ENCODE results near the gene SRSF12. TPM values are rescaled to one million over a fixed set of nuclear protein-coding genes. Genes with fewer than 3 reads are reported as not detected.

Gene SRSF12
- total and polyA plus RNA-seq, 7 donors: 0.36 to 3.6 (median 1.1) TPM; not detected in 2

DNA sequence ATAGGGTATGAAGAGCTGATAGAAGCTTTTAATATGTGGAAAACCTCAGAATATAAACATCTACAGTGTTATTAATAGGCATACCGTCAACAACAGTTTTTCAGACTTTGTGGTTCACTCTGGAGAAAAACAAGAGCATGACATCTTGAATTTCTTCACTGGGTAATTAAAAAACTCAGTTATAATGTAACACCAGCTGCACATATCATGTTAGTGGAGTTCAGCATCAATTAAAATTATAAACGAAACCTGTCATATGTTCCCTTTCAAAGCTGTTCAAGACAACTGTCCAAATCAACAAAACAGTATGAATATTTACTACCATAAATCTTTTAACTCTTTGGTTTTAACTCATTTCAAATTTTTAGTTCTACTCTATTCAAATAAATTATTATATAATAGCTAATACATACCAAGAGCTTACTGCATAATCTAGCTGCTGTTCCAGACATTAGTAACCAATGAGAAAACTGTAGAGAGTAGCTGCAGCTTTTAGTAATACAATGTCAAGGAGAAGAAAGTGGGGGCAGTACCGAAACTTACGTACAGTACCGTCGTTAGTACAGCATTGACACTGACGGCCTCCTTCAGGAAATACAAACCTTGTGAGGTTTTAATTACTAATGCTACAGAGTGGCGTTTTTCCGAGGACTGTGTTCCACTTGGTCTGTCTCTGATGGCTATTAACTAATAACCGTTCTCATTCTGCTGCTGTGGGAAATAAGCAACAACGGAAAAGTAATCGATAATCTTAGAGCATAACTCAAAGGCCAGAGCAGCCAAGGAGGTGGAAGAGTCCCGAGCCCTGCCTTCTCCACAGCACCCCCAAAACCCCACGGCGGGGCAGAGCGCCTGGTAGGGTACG is 27.5 kb upstream of the SRSF12 start:
- Histone ChIP-seq H3K27me3 (no peaks in the 10 kb centered on the region), H3K9me3 (no peaks in the 10 kb centered on the region), H3K36me3 (no peaks in the 10 kb centered on the region), H3K4me3 (peak overlapping the region; percentile 75 to 91 (median 82)), H3K4me1 (peaks cover 0 to 44% (median 37%) of the 10 kb centered on the region in 4 donors), H3K27ac (peak overlapping the region; percentile 92 to 95 (median 93))
- intact Hi-C loops (cut with DNase I): loop anchor here (5.0 kb wide), 2 partner anchors 108 to 123 kb away; no protein-coding TSS in a partner anchor
- DNase-seq: no peak
- TF ChIP-seq, protein P1, sequence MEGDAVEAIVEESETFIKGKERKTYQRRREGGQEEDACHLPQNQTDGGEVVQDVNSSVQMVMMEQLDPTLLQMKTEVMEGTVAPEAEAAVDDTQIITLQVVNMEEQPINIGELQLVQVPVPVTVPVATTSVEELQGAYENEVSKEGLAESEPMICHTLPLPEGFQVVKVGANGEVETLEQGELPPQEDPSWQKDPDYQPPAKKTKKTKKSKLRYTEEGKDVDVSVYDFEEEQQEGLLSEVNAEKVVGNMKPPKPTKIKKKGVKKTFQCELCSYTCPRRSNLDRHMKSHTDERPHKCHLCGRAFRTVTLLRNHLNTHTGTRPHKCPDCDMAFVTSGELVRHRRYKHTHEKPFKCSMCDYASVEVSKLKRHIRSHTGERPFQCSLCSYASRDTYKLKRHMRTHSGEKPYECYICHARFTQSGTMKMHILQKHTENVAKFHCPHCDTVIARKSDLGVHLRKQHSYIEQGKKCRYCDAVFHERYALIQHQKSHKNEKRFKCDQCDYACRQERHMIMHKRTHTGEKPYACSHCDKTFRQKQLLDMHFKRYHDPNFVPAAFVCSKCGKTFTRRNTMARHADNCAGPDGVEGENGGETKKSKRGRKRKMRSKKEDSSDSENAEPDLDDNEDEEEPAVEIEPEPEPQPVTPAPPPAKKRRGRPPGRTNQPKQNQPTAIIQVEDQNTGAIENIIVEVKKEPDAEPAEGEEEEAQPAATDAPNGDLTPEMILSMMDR (IDR thresholded peaks at IDR 0.05): no peak
- no peak for TF ChIP-seq EP300 (IDR thresholded peaks at IDR 0.05)
- TF ChIP-seq POLR2AphosphoS5 (IDR thresholded peaks at IDR 0.05): no peak
- no peak for TF ChIP-seq POLR2A (IDR thresholded peaks at IDR 0.05)
- WGBS, 2 donors: 4 to 5% methylated on average over 17 of the region's 17 CpGs

DNA sequence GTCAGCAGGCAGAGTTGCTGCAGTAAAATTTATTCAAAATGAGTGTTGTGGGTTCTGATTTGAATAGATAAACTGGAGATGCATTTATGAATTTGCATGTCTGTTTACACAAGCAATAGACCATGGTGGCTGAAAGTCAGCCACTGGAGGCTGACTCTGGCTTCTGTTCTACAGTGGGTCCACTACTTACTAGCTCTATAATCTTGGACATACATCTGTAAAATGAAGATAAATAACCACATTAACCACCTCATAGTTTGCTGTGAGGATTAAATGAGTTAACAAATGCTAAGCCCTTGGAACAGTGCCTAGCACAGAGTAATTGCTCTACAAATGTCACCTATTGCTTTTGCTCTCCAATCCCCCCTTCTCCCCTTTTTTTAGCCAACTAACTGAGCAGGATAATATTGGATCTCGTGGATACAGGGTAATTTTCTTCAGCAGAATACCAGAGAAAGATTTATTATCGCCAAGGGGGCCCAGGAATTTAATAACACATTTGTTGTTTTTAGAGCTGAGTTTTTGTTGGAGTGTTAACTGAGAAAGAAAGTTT is 26.6 kb upstream of the SRSF12 start:
- H3K27me3 ChIP-seq: no peaks in the 10 kb centered on the region
- H3K4me3 ChIP-seq: no peak overlapping the region
- intact Hi-C loops (cut with DNase I): no loop called here
- H3K4me1 ChIP-seq: peaks cover 0 to 53% (median 45%) of the 10 kb centered on the region in 4 donors
- H3K27ac ChIP-seq: peak overlapping the region; percentile 7 to 95 (median 93)
- no peaks in the 10 kb centered on the region for H3K36me3 ChIP-seq
- TF ChIP-seq EP300 (IDR thresholded peaks at IDR 0.05): no peak
- TF ChIP-seq, protein P1 (IDR thresholded peaks at IDR 0.05): no peak
- no peak for TF ChIP-seq POLR2AphosphoS5 (IDR thresholded peaks at IDR 0.05)
- no peak for TF ChIP-seq POLR2A (IDR thresholded peaks at IDR 0.05)
- WGBS, 2 donors: 68 to 75% methylated on average over 2 of the region's 2 CpGs
- no peak for DNase-seq
- H3K9me3 ChIP-seq: no peaks in the 10 kb centered on the region

DNA sequence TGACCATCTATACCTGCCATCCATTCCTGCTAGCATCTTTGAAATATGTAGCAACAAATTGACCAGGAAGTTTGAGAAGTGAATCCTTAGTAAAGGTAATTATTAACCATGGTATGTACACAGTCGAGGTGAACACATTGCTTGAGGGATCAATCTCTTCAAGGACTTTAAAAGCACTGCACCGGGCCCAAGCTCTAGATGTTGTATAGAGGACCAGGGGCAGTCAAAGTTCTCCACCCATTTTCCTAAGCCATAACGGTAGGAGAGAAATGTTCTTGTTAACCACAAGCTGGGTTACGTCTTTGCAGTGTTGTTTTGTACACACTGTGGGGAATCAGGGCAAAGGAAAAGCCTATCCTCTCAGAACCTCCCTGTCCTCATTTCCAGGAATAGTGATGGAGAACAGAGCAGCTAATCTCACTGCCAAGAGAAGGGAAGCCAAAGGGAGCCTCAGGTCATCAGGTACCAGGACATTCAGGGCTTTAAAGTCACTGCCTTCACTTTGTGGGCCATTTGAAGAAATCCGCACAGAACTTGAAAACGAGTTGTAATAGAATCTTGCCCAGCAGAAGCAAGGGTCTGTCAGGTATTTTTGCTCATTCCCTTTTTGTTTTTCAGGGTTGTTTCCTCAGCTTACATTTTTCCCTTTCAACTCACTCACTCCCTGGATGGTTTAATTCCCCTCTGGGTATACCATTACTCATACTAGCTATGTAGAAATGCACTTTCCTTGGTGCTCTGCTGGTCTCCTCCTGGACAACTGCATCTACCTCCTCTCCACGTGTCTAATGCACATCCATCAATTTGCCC is 22.7 kb upstream of the SRSF12 start:
- no peaks in the 10 kb centered on the region for H3K27me3 ChIP-seq
- no peak for DNase-seq
- H3K4me3 ChIP-seq: no peak overlapping the region
- intact Hi-C loops (cut with DNase I): no loop called here
- peaks cover 0 to 31% (median 27%) of the 10 kb centered on the region in 4 donors for H3K4me1 ChIP-seq
- peak; percentile 73 to 88 (median 83) for TF ChIP-seq POLR2AphosphoS5 (IDR thresholded peaks at IDR 0.05)
- peak in 3 of 4 donors; percentile 80 to 96 (median 88) for TF ChIP-seq EP300 (IDR thresholded peaks at IDR 0.05)
- TF ChIP-seq, protein P1 (IDR thresholded peaks at IDR 0.05): no peak
- TF ChIP-seq POLR2A (IDR thresholded peaks at IDR 0.05): no peak
- WGBS, 2 donors: 42 to 70% methylated on average over 7 of the region's 7 CpGs
- no peaks in the 10 kb centered on the region for H3K36me3 ChIP-seq
- H3K9me3 ChIP-seq: no peaks in the 10 kb centered on the region
- peak overlapping the region in 3 of 4 donors; percentile 38 to 75 (median 70) for H3K27ac ChIP-seq

DNA sequence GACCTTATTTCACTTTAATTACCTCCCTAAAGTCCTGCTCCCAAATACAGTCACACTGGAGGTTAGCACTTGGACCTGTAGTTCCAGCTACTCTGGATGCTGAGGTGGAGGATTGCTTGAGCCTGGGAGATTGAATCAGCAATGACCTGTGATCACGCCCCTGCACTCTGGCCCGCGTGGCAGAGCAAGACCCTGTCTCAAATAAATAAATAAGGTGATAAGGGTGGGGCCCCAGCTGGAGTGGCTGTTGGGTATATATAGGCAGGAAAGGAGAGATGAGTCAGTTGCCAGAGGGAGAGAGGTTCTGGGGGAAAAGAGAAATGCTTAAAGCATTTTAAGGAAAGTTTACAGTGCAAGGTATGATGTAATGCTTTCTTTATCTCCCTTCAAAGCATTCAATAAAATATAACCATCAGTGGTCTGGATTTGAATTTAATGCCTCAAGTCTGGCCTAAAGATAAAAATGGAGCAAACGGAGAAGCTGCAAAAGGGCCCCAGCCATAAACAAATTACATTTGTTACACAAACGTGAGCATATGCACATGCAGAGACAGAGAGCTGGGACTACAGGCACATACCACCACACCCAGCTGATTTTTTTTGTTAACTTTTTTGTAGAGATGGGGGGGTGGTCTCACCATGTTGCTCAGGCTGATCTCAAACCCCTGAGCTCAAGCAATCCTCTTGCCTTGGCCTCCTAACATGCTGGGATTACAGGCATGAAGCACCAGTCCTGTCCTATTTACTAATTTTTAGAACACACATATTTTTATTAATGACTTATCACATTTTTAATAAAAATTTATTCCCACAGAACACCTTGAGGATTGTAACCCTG is 21.9 kb upstream of the SRSF12 start:
- no peaks in the 10 kb centered on the region for H3K9me3 ChIP-seq
- H3K4me3 ChIP-seq: no peak overlapping the region
- no peaks in the 10 kb centered on the region for H3K27me3 ChIP-seq
- intact Hi-C loops (cut with DNase I): loop anchor here (5.0 kb wide), 1 partner anchor 33 kb away; no protein-coding TSS in a partner anchor
- 14 to 67% methylated on average over 5 of the region's 5 CpGs for WGBS, 2 donors
- H3K27ac ChIP-seq: peak overlapping the region in 3 of 4 donors; percentile 38 to 75 (median 70)
- DNase-seq: no peak
- H3K36me3 ChIP-seq: no peaks in the 10 kb centered on the region
- H3K4me1 ChIP-seq: peaks cover 0 to 24% (median 22%) of the 10 kb centered on the region in 4 donors
- TF ChIP-seq, protein P1 (IDR thresholded peaks at IDR 0.05): no peak
- TF ChIP-seq EP300 (IDR thresholded peaks at IDR 0.05) (no peak), POLR2A (IDR thresholded peaks at IDR 0.05) (no peak), POLR2AphosphoS5 (IDR thresholded peaks at IDR 0.05) (no peak)

All from sigmoid colon (tissue), 7 donors.